ENCODE measurements around the gene PRICKLE4.

PRICKLE4 gene

GRCh38 chr6:41775293-41775882, 5.2 kb upstream of the PRICKLE4 start:
- H3K4me1 Mint-ChIP-seq = peaks cover 7 to 16% of the 10 kb centered on the region in 2 donors
- peaks cover 29 to 44% of the 10 kb centered on the region in 2 donors for H3K36me3 Mint-ChIP-seq
- no peak overlapping the region for H3K4me3 Mint-ChIP-seq
- no peaks in the 10 kb centered on the region for H3K27me3 Mint-ChIP-seq
- no peaks in the 10 kb centered on the region for H3K9me3 Mint-ChIP-seq
- ATAC-seq (replicated peaks) = no peak
- no peak for DNase-seq
- H3K27ac Mint-ChIP-seq = no peak overlapping the region

DNA sequence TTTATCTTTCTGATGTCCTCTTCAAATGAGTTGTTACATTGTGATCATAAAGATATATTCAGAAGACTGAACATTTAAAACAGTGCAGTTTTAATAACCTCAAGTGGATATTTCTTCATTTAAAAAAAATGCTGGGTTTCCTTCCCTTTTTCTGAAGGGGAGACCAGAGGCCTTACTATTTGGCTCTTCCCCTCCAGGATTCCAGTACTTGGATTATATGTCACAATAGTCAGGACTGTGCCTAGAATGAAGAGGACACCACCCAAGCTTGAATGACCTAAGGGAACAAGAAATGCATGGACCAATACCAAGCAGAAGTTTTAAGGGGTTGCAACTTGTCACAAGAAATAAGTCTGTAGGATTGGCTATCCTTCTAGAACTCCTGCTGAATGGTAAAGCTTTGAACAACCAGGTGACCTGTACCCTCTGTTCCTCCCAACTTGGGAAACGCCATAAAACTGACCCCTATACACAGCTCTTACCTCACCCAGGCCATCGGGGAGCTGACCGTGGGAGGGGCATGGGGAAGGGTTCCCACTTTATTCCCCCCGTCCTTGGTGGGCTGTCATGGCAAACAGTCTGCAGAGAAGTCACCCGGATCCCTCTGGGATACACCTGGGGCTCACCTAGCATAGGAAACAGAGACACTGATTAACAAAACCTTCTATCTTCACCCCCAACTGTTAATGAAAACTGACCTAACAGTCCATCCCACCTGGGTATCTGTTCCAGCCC, 2.9 kb upstream of the PRICKLE4 start:
- Mint-ChIP-seq H3K4me3 (no peak overlapping the region), H3K27ac (no peak overlapping the region), H3K4me1 (peaks cover 13 to 23% of the 10 kb centered on the region in 2 donors), H3K27me3 (no peaks in the 10 kb centered on the region), H3K9me3 (no peaks in the 10 kb centered on the region), H3K36me3 (peaks cover 14 to 27% of the 10 kb centered on the region in 2 donors)
- no peak for ATAC-seq (replicated peaks)
- DNase-seq = no peak

GRCh38 chr6:41778895-41779294, 1.7 kb upstream of the PRICKLE4 start:
- Mint-ChIP-seq H3K27me3 (no peaks in the 10 kb centered on the region), H3K36me3 (peaks cover 14 to 26% of the 10 kb centered on the region in 2 donors), H3K4me3 (peak overlapping the region; percentile 89 to 91), H3K4me1 (peaks cover 13 to 23% of the 10 kb centered on the region in 2 donors), H3K27ac (peak overlapping the region; percentile 90), H3K9me3 (no peaks in the 10 kb centered on the region)
- DNase-seq = no peak
- ATAC-seq (replicated peaks) = no peak

DNA sequence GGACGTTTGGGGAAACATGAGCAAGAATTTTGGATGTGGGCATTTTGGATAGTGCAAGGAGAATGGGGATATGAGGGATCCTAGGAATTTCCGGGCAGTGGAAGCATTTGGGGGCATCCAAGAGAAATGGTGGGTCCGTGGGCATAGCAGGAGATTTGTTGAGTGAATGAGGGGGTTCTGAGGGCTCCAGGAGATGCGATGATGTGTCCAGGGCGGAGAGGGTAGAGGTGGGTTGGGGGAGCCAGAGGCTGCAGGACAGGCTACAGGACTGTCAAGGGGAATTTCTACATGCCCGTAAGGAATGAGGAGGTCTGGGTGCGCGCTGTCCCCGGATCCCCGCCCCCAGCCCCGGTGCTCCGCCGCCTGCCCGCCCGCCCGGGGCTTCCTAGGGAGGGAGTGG, 1.2 kb upstream of the PRICKLE4 start:
- Mint-ChIP-seq H3K9me3 (no peaks in the 10 kb centered on the region), H3K36me3 (peaks cover 10 to 22% of the 10 kb centered on the region in 2 donors), H3K4me3 (peak overlapping the region; percentile 89 to 91), H3K4me1 (peaks cover 15 to 27% of the 10 kb centered on the region in 2 donors), H3K27ac (peak overlapping the region; percentile 90), H3K27me3 (no peaks in the 10 kb centered on the region)
- DNase-seq (no peak), ATAC-seq (replicated peaks) (peak in 1 of 2 donors; percentile 33)

- Mint-ChIP-seq H3K36me3 (peaks cover 5 to 15% of the 10 kb centered on the region in 2 donors), H3K4me3 (peak within 1 kb of the TSS; percentile 91 to 94), H3K9me3 (no peaks in the 10 kb centered on the region), H3K27ac (peak within 1 kb of the TSS; percentile 90), H3K27me3 (no peaks in the 10 kb centered on the region), H3K4me1 (peaks cover 21 to 33% of the 10 kb centered on the region in 2 donors)
- DNase-seq = peak; percentile 98
- peak; percentile 92 to 97 for ATAC-seq (replicated peaks)
Observed at GRCh38 chr6:41779788-41780550, 613 bp upstream of the PRICKLE4 start, which contains the start of gene FRS3. Gene FRS3, minus strand, starts transcription at chr6:41779900. Its CDS starts 2,913 bp downstream, at chr6:41776987.

GRCh38 chr6:41781366-41781730, 766 bp downstream of the PRICKLE4 start:
- ATAC-seq (replicated peaks) (no peak), DNase-seq (no peak)
- peaks cover 28 to 47% of the 10 kb centered on the region in 2 donors for H3K4me1 Mint-ChIP-seq
- H3K4me3 Mint-ChIP-seq = peak overlapping the region; percentile 49 to 78
- H3K27me3 Mint-ChIP-seq = no peaks in the 10 kb centered on the region
- no peaks in the 10 kb centered on the region for H3K9me3 Mint-ChIP-seq
- peaks cover 2 to 10% of the 10 kb centered on the region in 2 donors for H3K36me3 Mint-ChIP-seq
- no peak overlapping the region for H3K27ac Mint-ChIP-seq

DNA sequence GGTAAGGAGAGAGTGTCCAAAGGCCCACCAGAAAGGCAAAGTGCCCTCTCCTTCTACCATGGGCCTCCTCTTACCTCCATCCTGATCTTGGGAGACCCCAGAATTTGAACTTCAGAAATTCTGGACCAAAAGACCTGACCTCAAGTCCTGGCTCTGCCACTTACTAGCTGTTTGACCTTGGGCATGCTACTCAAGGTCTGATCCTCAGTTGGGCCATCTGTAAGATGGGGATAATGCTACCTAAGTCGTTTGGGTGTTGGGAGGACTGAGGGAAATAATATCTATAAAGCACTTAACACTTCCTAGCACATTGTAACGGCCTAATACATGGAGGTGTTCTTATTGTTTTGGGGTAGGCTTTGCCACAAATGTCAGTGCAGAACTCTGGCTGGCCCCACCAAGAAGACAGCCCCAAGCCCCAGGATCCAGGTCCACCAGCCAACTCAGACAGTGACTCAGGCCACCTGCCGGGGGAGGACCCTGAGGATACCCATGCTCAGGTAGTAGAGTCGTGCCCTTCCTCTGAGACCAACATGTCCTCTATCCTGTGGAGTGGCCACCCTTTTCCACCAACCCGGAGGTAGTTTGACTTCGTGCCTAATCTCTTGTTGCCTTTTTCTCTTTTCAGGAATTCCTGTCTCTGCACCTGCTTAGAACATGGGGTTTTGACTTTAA, 2.7 kb downstream of the PRICKLE4 start:
- ATAC-seq (replicated peaks) (no peak), DNase-seq (no peak)
- peaks cover 2 to 3% of the 10 kb centered on the region in 2 donors for H3K36me3 Mint-ChIP-seq
- no peaks in the 10 kb centered on the region for H3K9me3 Mint-ChIP-seq
- peaks cover 26 to 46% of the 10 kb centered on the region in 2 donors for H3K4me1 Mint-ChIP-seq
- H3K27ac Mint-ChIP-seq = no peak overlapping the region
- H3K4me3 Mint-ChIP-seq = no peak overlapping the region
- no peaks in the 10 kb centered on the region for H3K27me3 Mint-ChIP-seq

DNA sequence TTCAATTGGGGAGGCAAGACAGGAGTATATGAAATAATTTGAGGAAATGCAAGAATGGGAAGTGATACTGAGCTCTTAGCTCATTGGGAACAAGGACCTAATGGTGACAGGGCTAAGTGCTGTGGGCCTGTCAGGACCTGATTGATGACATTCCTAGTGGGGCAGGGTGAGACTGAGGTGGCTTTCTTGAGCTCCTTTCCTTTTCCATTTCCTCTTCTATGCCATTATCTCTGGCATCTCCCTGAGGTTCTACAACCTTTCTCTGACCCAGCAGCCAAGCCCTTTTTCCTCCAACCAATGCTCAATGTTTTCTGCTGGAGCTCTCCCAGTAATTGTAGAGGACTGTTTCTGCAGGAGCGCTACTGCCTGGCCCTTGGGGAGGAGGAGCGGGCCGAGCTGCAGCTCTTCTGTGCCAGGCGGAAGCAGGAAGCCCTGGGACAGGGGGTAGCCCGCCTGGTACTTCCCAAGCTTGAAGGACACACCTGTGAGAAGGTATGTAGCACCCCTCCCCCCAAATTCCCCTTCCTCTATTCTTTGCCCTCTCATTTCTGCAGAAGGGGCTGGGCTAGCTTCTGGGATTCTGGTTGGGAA, 4.1 kb downstream of the PRICKLE4 start:
- no peaks in the 10 kb centered on the region for H3K27me3 Mint-ChIP-seq
- ATAC-seq (replicated peaks) = no peak
- H3K36me3 Mint-ChIP-seq = peaks cover 2 to 11% of the 10 kb centered on the region in 2 donors
- peak overlapping the region; percentile 44 for H3K27ac Mint-ChIP-seq
- H3K9me3 Mint-ChIP-seq = no peaks in the 10 kb centered on the region
- peaks cover 24 to 42% of the 10 kb centered on the region in 2 donors for H3K4me1 Mint-ChIP-seq
- peak overlapping the region in 1 of 2 donors; percentile 95 for H3K4me3 Mint-ChIP-seq
- DNase-seq = no peak

GRCh38 chr6:41785254-41785653, 4.7 kb downstream of the PRICKLE4 start:
- peak overlapping the region; percentile 95 to 98 for H3K4me3 Mint-ChIP-seq
- no peaks in the 10 kb centered on the region for H3K9me3 Mint-ChIP-seq
- ATAC-seq (replicated peaks) = no peak
- H3K27me3 Mint-ChIP-seq = no peaks in the 10 kb centered on the region
- peaks cover 7 to 17% of the 10 kb centered on the region in 2 donors for H3K36me3 Mint-ChIP-seq
- H3K4me1 Mint-ChIP-seq = peaks cover 26 to 42% of the 10 kb centered on the region in 2 donors
- no peak for DNase-seq
- peak overlapping the region; percentile 44 for H3K27ac Mint-ChIP-seq

DNA sequence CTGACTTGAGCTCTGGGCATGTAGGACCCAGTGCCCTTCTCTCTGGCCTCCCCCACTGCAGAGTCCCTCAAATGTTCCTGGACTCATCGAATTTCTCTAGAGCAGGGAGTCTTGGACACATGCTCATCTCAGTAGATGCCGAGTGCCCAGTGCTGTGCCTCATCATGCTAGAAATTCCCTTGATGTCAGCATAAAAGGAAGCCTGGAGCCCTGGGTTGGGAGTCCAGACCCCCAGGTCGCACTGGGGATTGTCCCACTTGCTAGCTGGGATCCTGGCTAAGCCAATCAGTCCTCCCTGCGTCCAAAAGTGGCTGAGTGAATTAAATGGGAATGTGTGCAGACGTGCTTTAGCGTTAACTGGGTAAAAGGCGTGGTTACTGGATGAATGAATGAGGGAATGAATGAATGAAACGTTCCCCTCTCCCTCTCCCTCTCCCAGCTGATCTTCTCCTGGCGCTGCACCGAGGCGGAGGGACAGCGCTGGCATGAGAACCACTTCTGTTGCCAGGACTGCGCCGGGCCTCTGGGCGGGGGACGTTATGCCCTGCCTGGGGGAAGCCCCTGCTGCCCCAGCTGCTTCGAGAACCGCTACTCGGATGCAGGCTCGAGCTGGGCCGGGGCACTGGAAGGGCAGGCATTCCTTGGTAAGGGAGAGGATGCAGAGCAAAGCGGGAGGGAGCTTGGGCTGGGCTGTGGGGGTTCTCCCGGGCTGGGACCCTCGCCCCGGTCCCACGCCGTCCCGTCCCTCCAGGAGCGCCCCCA, 5.3 kb downstream of the PRICKLE4 start:
- Mint-ChIP-seq H3K4me1 (peaks cover 26 to 40% of the 10 kb centered on the region in 2 donors), H3K9me3 (no peaks in the 10 kb centered on the region)
- no peak for ATAC-seq (replicated peaks)

DNA sequence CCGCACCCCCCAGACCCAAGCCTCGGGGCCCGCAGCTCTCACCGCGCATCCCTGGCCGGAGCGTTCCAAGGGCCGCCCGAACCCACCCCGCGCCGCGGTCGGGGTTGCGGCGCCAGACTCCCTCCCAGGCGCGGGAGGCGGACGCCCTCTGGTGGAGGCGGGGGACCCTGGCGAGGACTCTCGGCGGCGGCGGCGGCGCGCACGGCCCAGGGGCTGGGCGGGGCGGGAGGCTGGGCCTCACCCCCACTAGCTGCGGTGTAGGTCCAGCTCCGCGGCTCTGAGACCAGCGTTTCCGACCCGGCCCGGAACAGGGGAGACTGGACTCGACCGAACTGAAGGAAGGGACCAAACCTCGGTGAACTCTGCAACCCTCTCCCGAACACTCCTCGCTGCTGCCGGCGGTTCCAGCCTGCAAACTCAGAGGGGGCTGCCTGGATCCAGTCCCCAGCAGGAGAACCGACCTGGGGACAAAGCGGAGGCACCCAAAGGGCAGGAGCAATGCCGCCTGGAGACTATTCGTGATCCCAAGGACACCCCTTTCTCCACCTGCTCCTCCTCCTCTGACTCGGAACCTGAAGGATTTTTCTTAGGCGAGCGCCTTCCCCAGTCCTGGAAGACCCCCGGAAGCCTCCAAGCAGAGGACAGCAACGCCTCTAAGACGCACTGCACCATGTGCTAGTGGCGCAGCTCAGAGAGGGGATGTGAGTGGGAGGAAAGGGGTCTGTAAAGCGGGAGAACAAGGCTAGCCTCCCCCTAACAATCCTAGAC, 6.1 kb downstream of the PRICKLE4 start:
- ATAC-seq (replicated peaks) (peak; percentile 77 to 79), DNase-seq (peak; percentile 83)
- no peaks in the 10 kb centered on the region for H3K9me3 Mint-ChIP-seq
- H3K4me3 Mint-ChIP-seq = peak overlapping the region; percentile 95 to 98
- H3K36me3 Mint-ChIP-seq = peaks cover 8 to 19% of the 10 kb centered on the region in 2 donors
- H3K27ac Mint-ChIP-seq = peak overlapping the region; percentile 99
- H3K27me3 Mint-ChIP-seq = no peaks in the 10 kb centered on the region
- peaks cover 21 to 35% of the 10 kb centered on the region in 2 donors for H3K4me1 Mint-ChIP-seq

More for the DNA sequence above, 5.3 kb downstream of the PRICKLE4 start:
- Mint-ChIP-seq H3K27me3 (no peaks in the 10 kb centered on the region), H3K4me3 (peak overlapping the region; percentile 95 to 98), H3K36me3 (peaks cover 8 to 19% of the 10 kb centered on the region in 2 donors), H3K27ac (peak overlapping the region; percentile 99)
- peak; percentile 18 for DNase-seq

DNA sequence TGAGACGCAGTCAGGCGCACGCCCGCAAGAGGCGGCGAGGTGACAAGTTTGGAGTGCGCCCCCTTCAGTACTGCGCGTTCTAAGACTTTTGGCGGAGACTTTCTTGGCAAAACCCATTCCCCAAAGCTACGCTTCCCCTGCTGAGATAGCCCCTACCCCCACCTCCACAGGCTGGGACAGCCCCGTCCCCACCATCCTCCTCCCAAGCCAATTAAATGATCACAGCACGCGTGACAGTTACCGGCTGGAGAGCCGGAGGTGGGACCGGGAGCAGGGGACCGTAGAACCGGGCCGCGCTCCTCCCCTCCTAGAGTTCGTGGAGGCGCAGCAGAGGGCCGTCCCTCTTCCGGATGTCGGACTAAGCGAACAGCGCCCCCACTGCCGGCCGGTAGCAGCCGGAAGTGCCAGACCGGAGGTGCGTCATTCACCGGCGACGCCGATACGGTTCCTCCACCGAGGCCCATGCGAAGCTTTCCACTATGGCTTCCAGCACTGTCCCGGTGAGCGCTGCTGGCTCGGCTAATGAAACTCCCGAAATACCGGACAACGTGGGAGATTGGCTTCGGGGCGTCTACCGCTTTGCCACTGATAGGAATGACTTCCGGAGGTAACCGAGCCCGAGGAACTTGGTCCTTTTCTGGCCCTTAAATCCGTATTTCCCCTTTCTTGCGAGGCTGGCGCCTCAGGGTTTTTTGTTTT, 6.8 kb downstream of the PRICKLE4 start, which contains the start of gene TOMM6:
Gene TOMM6 (plus strand): TSS at position 476 of the 699 bp plus-strand sequence. CDS start 4 bp downstream, at position 480.
- Mint-ChIP-seq H3K27ac (peak within 1 kb of the TSS; percentile 99), H3K4me3 (peak within 1 kb of the TSS; percentile 95 to 98), H3K36me3 (peaks cover 8 to 19% of the 10 kb centered on the region in 2 donors), H3K4me1 (peaks cover 21 to 35% of the 10 kb centered on the region in 2 donors), H3K27me3 (no peaks in the 10 kb centered on the region), H3K9me3 (no peaks in the 10 kb centered on the region)
- DNase-seq (peak; percentile 95), ATAC-seq (replicated peaks) (peak; percentile 86)
